HCT116 (cell line): ENCODE data around the gene NUP42. TPM values are rescaled to one million over a fixed set of nuclear protein-coding genes. Genes with fewer than 3 reads are reported as not detected.

ENCODE experiments used
- ATAC-seq: fragments of 200-7000 bp; cut with Tn5 transposase; 2 replicates; pipeline ENCODE4 v1.9.1; 2020; ENCODE audit warnings: mild to moderate bottlenecking, moderate library complexity
- BruUV-seq: library from RNA; stranded (reverse); fragments of 400-500 nt; replicated peaks from 2 replicates; lab custom pipeline; 2021; lab: Mats Ljungman, UMichigan
- CTCF ChIA-PET: fragments of 300-600 bp; sonication (Branson Sonifier 250); formaldehyde crosslinking; loops from one replicate; lab custom pipeline; 2021; ENCODE audit warnings: antibody characterized with exemption; lab: Charles Lee
- POLR2A ChIA-PET: fragments of 300-600, 350-600 bp; sonication (Branson Sonifier 250); formaldehyde crosslinking; loops from one replicate; lab custom pipeline; 2021; ENCODE audit warnings: antibody characterized with exemption; lab: Charles Lee
- RAD21 ChIA-PET, 2 experiments: fragments of 300-600 bp; sonication (Branson Sonifier 250); formaldehyde crosslinking; loops; one replicate each; lab custom pipeline; 2023; ENCODE audit warnings: low total read pairs in 2 of 2; ENCODE audit not compliant: uncharacterized antibody in 2 of 2, unreplicated experiment in 2 of 2, low non-redundant PET in 1 of 2; lab: Charles Lee
- DNase-seq: peaks from one replicate; pipeline ENCODE4 v3.0.0-alpha.2; 2010; ENCODE audit warnings: low read depth, low spot score
- H2AFZ ChIP-seq: fragments of 200-600 bp; shearing (Covaris generic), sonication (generic); 2 replicates; pipeline ENCODE4 v1.6.1; 2017; ENCODE audit warnings: low read depth, mixed run types, mixed read lengths, antibody characterized with exemption, low read length; ENCODE audit not compliant: poor library complexity, severe bottlenecking
- H3K27ac ChIP-seq: 2 replicates; pipeline ENCODE4 v1.5.1; 2012; ENCODE audit warnings: low read depth, low read length
- H3K27me3 ChIP-seq: fragments of 200-600 bp; sonication (generic); 2 replicates; pipeline ENCODE4 v1.6.1; 2016; ENCODE audit warnings: mixed run types, low read length, mixed read lengths; ENCODE audit not compliant: insufficient read depth
- H3K36me3 ChIP-seq, 2 experiments: fragments of 200-500 bp in 1 of 2; fragments of 200-600 bp in 1 of 2; sonication (Bioruptor generic) in 1 of 2; sonication (generic) in 1 of 2; 2 replicates each; pipeline versions ENCODE4 v1.5.1 to v1.6.1; 2014 to 2016; ENCODE audit warnings: low read length in 2 of 2, inconsistent platforms in 1 of 2, mixed read lengths in 1 of 2, mixed run types in 1 of 2; ENCODE audit not compliant: insufficient read depth in 2 of 2, control insufficient read depth in 1 of 2
- H3K4me1 ChIP-seq, 2 experiments: fragments of 200-600 bp in 1 of 2; sonication (generic) in 1 of 2; 2 replicates each; pipeline versions ENCODE4 v1.5.1 to v1.6.1; 2012 to 2017; ENCODE audit warnings: low read length in 2 of 2, inconsistent platforms in 1 of 2, mild to moderate bottlenecking in 1 of 2, mixed read lengths in 1 of 2, mixed run types in 1 of 2, moderate library complexity in 1 of 2; ENCODE audit not compliant: insufficient read depth in 2 of 2, control insufficient read depth in 1 of 2
- H3K4me2 ChIP-seq: fragments of 200-600 bp; sonication (generic); 2 replicates; pipeline ENCODE4 v1.6.1; 2017; ENCODE audit warnings: mixed run types, low read length, mixed read lengths
- H3K4me3 ChIP-seq, 2 experiments: fragments of 200-600 bp in 1 of 2; sonication (generic) in 1 of 2; replicated peaks in 1 of 2; 2 replicates each; pipeline ENCODE4 v1.5.1; 2011 to 2016; ENCODE audit warnings: low read length in 2 of 2, control low read depth in 1 of 2, low read depth in 1 of 2, mild to moderate bottlenecking in 1 of 2, mixed read lengths in 1 of 2, mixed run types in 1 of 2
- H3K79me2 ChIP-seq: fragments of 200-600 bp; sonication (generic); 2 replicates; pipeline ENCODE4 v1.6.1; 2017; ENCODE audit warnings: mild to moderate bottlenecking, mixed run types, low read length, moderate library complexity, mixed read lengths; ENCODE audit not compliant: insufficient read depth
- H3K9ac ChIP-seq: fragments of 200-600 bp; sonication (generic); 2 replicates; pipeline ENCODE4 v1.6.1; 2016; ENCODE audit warnings: low read length, mixed read lengths
- H3K9me2 ChIP-seq: fragments of 200-600 bp; sonication (generic), shearing (Covaris generic); 2 replicates; pipeline ENCODE4 v1.6.1; 2017; ENCODE audit warnings: mixed run types, mild to moderate bottlenecking, moderate library complexity; ENCODE audit not compliant: insufficient read depth
- H3K9me3 ChIP-seq, 2 experiments: fragments of 200-500 bp in 1 of 2; fragments of 200-600 bp in 1 of 2; sonication (Bioruptor generic) in 1 of 2; sonication (generic) in 1 of 2; 2 replicates each; pipeline ENCODE4 v1.6.1; 2014 to 2017; ENCODE audit warnings: low read length in 2 of 2, mixed read lengths in 2 of 2, inconsistent platforms in 1 of 2, low read depth in 1 of 2, mild to moderate bottlenecking in 1 of 2, mixed run types in 1 of 2, moderate library complexity in 1 of 2; ENCODE audit not compliant: control insufficient read depth in 1 of 2, insufficient read depth in 1 of 2
- H4K20me1 ChIP-seq: fragments of 200-600 bp; sonication (generic), shearing (Covaris generic); 2 replicates; pipeline ENCODE4 v1.6.1; 2017; ENCODE audit warnings: mixed run types, mild to moderate bottlenecking, moderate library complexity; ENCODE audit not compliant: insufficient read depth
- CBX3 ChIP-seq: IDR thresholded peaks from 2 replicates; pipeline ENCODE4 v1.6.1; 2012; ENCODE audit warnings: low read depth
- CEBPB ChIP-seq: IDR thresholded peaks from 2 replicates; pipeline ENCODE4 v1.6.1; 2012; ENCODE audit warnings: low read depth
- CTCF ChIP-seq, 3 experiments: fragments of 200-600 bp in 1 of 3; sonication (generic) in 1 of 3; IDR thresholded peaks in 2 of 3; conservative IDR thresholded peaks in 1 of 3; 2 replicates each; pipeline ENCODE4 v1.5.1; 2012 to 2017; ENCODE audit warnings: low read depth in 2 of 3, low read length in 2 of 3, antibody characterized with exemption in 1 of 3, borderline replicate concordance in 1 of 3, control low read depth in 1 of 3, mild to moderate bottlenecking in 1 of 3, mixed read lengths in 1 of 3, mixed run types in 1 of 3, moderate library complexity in 1 of 3; ENCODE audit not compliant: insufficient read depth in 1 of 3
- EGR1 ChIP-seq: IDR thresholded peaks from 2 replicates; pipeline ENCODE4 v1.6.1; 2012; ENCODE audit warnings: low read depth
- ELF1 ChIP-seq: IDR thresholded peaks from 2 replicates; pipeline ENCODE4 v1.6.1; 2012; ENCODE audit warnings: low read depth, borderline replicate concordance
- EZH2 ChIP-seq: fragments of 200-600 bp; sonication (generic); IDR thresholded peaks from 2 replicates; pipeline ENCODE4 v1.6.1; 2017; ENCODE audit warnings: antibody characterized with exemption, mixed run types
- EZH2phosphoT487 ChIP-seq: fragments of 200-600 bp; IDR thresholded peaks from 2 replicates; pipeline ENCODE4 v1.6.1; 2018; ENCODE audit warnings: antibody characterized with exemption, borderline replicate concordance
- FOSL1 ChIP-seq: IDR thresholded peaks from 2 replicates; pipeline ENCODE4 v1.6.1; 2012; ENCODE audit warnings: low read depth
- MAX ChIP-seq: IDR thresholded peaks from 2 replicates; pipeline ENCODE4 v1.6.1; 2012
- POLR2A ChIP-seq: IDR thresholded peaks from 2 replicates; pipeline ENCODE4 v1.7.0; 2011; ENCODE audit warnings: borderline replicate concordance; ENCODE audit not compliant: insufficient read depth, insufficient read length; ENCODE audit errors: extremely low read depth
- POLR2AphosphoS5 ChIP-seq: IDR thresholded peaks from 2 replicates; pipeline ENCODE4 v1.6.1; 2011; ENCODE audit warnings: mild to moderate bottlenecking, low read depth, low read length, moderate library complexity
- RAD21 ChIP-seq: IDR thresholded peaks from 2 replicates; pipeline ENCODE4 v1.6.1; 2012; ENCODE audit warnings: low read depth, mild to moderate bottlenecking
- REST ChIP-seq: IDR thresholded peaks from 2 replicates; pipeline ENCODE4 v1.6.1; 2012; ENCODE audit warnings: low read depth
- SIN3A ChIP-seq: IDR thresholded peaks from 2 replicates; pipeline ENCODE4 v1.6.1; 2012; ENCODE audit warnings: low read depth
- SP1 ChIP-seq: IDR thresholded peaks from 2 replicates; pipeline ENCODE4 v1.6.1; 2012; ENCODE audit warnings: low read depth
- SRF ChIP-seq: IDR thresholded peaks from 2 replicates; pipeline ENCODE4 v1.6.1; 2012; ENCODE audit warnings: low read depth
- TCF7L2 ChIP-seq: IDR thresholded peaks from 2 replicates; pipeline ENCODE4 v1.7.0; 2011; ENCODE audit warnings: borderline replicate concordance, inconsistent platforms; ENCODE audit not compliant: insufficient read depth, insufficient read length; ENCODE audit errors: extremely low read depth
- ZBTB33 ChIP-seq: IDR thresholded peaks from 2 replicates; pipeline ENCODE4 v1.6.1; 2011; ENCODE audit warnings: mild to moderate bottlenecking, low read length, moderate library complexity; ENCODE audit not compliant: insufficient replicate concordance; ENCODE audit errors: extremely low read depth
- ZNF274 ChIP-seq: fragments of 200-500 bp; sonication (Bioruptor generic); IDR thresholded peaks from 2 replicates; pipeline ENCODE4 v1.6.1; 2014; ENCODE audit warnings: mild to moderate bottlenecking, low read depth, low read length, inconsistent platforms
- intact Hi-C: fragments of 100-400 bp; cut with micrococcal nuclease; formaldehyde crosslinking; loops from 2 replicates; pipeline ENCODE4 v1.10.0; 2022
- total RNA-seq: library from RNA; stranded (reverse); gene quantifications from one replicate; pipeline ENCODE4 v1.2.1, GENCODE V29; 2021; ENCODE audit not compliant: unreplicated experiment

The NUP42 gene
- total RNA-seq, 1 experiment from 2014 or later, result 36.5 TPM

- Histone ChIP-seq H3K9me3 (no peaks in the 10 kb centered on the region), H4K20me1 (no peaks in the 10 kb centered on the region), H3K27ac (no peak overlapping the region), H3K4me2 (no peak overlapping the region), H3K36me3 (no peaks in the 10 kb centered on the region)
- no peak for DNase-seq
- no peak for TF ChIP-seq MAX
- no peak for TF ChIP-seq EZH2
- TF ChIP-seq SRF, result no peak
- TF ChIP-seq SP1, result no peak
- no peak for TF ChIP-seq CBX3
- no peak for TF ChIP-seq POLR2A
- no peak for TF ChIP-seq POLR2AphosphoS5
- no peak for TF ChIP-seq ZNF274
- no peak for TF ChIP-seq CTCF (IDR thresholded peaks at IDR 0.05 in 2 of 3, conservative IDR thresholded peaks at IDR 0.05 in 1 of 3; ENCODE audit: borderline replicate concordance in 1 of 3, insufficient read depth in 1 of 3, low read depth in 2 of 3, low read length in 2 of 3)
- TF ChIP-seq EZH2phosphoT487, result no peak
- no peak for TF ChIP-seq RAD21
- no peak for TF ChIP-seq REST
- no peak for TF ChIP-seq TCF7L2
- no peak for TF ChIP-seq EGR1
- no peak for TF ChIP-seq ZBTB33
- no peak for TF ChIP-seq SIN3A
- TF ChIP-seq CEBPB, result no peak
- no peak for TF ChIP-seq FOSL1
- TF ChIP-seq ELF1, result no peak
- TF ChIP-seq, all 23 proteins: peak for 0
- H3K4me1 ChIP-seq, result no peaks in the 10 kb centered on the region
- H3K9ac ChIP-seq, result no peak overlapping the region
- no peaks in the 10 kb centered on the region for H3K27me3 ChIP-seq
- no peak for ATAC-seq
- POLR2A ChIA-PET, result no interaction called here
- RAD21 ChIA-PET, result no interaction called here
- intact Hi-C loops, result no loop called here
- H3K4me3 ChIP-seq, result no peak overlapping the region
- CTCF ChIA-PET, result no interaction called here
- H3K79me2 ChIP-seq, result no peaks in the 10 kb centered on the region
- H2AFZ ChIP-seq, result no peak overlapping the region
- BruUV-seq, result no TSS peak
- no peaks in the 10 kb centered on the region for H3K9me2 ChIP-seq
Measured at GRCh38 chr7:23216021-23216420, 34.2 kb downstream of the NUP42 start.
